GM12878 (cell line): ENCODE measurements around the gene SLC15A4. TPM values are rescaled to one million over a fixed set of nuclear protein-coding genes. Genes with fewer than 3 reads are reported as not detected.

Experiments
- ATF3 ChIP-seq: IDR thresholded peaks from 2 replicates; pipeline ENCODE4 v1.6.1; 2011; ENCODE audit warnings: low read depth, mild to moderate bottlenecking, low read length, moderate library complexity, borderline replicate concordance; ENCODE audit errors: extremely low read depth
- BACH1 ChIP-seq: fragments of 450-650 bp; IDR thresholded peaks from 2 replicates; pipeline ENCODE4 v1.6.1; 2017; ENCODE audit warnings: mild to moderate bottlenecking, borderline replicate concordance
- BMI1 ChIP-seq: fragments of 450-650 bp; IDR thresholded peaks from 2 replicates; pipeline ENCODE4 v1.6.1; 2016; ENCODE audit warnings: mild to moderate bottlenecking, moderate library complexity, borderline replicate concordance
- E4F1 ChIP-seq: fragments of 450-650 bp; IDR thresholded peaks from 2 replicates; pipeline ENCODE4 v1.6.1; 2018; ENCODE audit warnings: borderline replicate concordance, mild to moderate bottlenecking; ENCODE audit not compliant: partially characterized antibody
- EP300 ChIP-seq, 2 experiments: fragments of 150-350 bp in 1 of 2; IDR thresholded peaks; 2 replicates each; pipeline ENCODE4 v1.6.1; 2011 to 2012; ENCODE audit warnings: low read depth in 2 of 2, low read length in 2 of 2, borderline replicate concordance in 1 of 2, improper control_type of control experiment in 1 of 2, inconsistent platforms in 1 of 2; ENCODE audit not compliant: control insufficient read depth in 1 of 2
- ETV6 ChIP-seq, 2 experiments: fragments of 450-650 bp in 1 of 2; IDR thresholded peaks in 1 of 2; conservative IDR thresholded peaks in 1 of 2; 2 replicates each; pipeline ENCODE4 v1.6.1; 2014; ENCODE audit warnings: antibody characterized with exemption in 1 of 2, borderline replicate concordance in 1 of 2, low read depth in 1 of 2, mild to moderate bottlenecking in 1 of 2, moderate library complexity in 1 of 2
- IKZF1 ChIP-seq: fragments of 450-650 bp; conservative IDR thresholded peaks from 2 replicates; pipeline ENCODE4 v1.6.1; 2017; ENCODE audit warnings: antibody characterized with exemption, mild to moderate bottlenecking
- KDM1A ChIP-seq: fragments of 200-600 bp; sonication (generic); IDR thresholded peaks from 2 replicates; pipeline ENCODE4 v1.6.1; 2016; ENCODE audit warnings: borderline replicate concordance
- MEF2A ChIP-seq: IDR thresholded peaks from 2 replicates; pipeline ENCODE4 v1.6.1; 2011; ENCODE audit warnings: low read depth, mild to moderate bottlenecking, low read length, moderate library complexity; ENCODE audit not compliant: insufficient read depth
- NKRF ChIP-seq: fragments of 450-650 bp; conservative IDR thresholded peaks from 2 replicates; pipeline ENCODE4 v1.6.1; 2017; ENCODE audit warnings: mild to moderate bottlenecking, moderate library complexity
- NR2C1 ChIP-seq: fragments of 450-650 bp; IDR thresholded peaks from 2 replicates; pipeline ENCODE4 v1.6.1; 2017; ENCODE audit warnings: antibody characterized with exemption, mild to moderate bottlenecking, moderate library complexity
- NR2C2 ChIP-seq: IDR thresholded peaks from 2 replicates; pipeline ENCODE4 v1.6.1; 2011; ENCODE audit warnings: borderline replicate concordance, low read depth; ENCODE audit not compliant: control insufficient read depth, insufficient read length
- PKNOX1 ChIP-seq: fragments of 450-650 bp; IDR thresholded peaks from 2 replicates; pipeline ENCODE4 v1.6.1; 2016; ENCODE audit warnings: mild to moderate bottlenecking
- PML ChIP-seq: IDR thresholded peaks from 2 replicates; pipeline ENCODE4 v1.6.1; 2012; ENCODE audit warnings: low read length, inconsistent platforms
- POU2F2 ChIP-seq: IDR thresholded peaks from 3 replicates; pipeline ENCODE4 v1.6.1; 2011; ENCODE audit warnings: low read depth, mild to moderate bottlenecking, low read length, borderline replicate concordance
- RFX5 ChIP-seq: IDR thresholded peaks from 2 replicates; pipeline ENCODE4 v1.6.1; 2011; ENCODE audit warnings: low read depth, low read length, improper control_type of control experiment
- ZBED1 ChIP-seq: IDR thresholded peaks from 2 replicates; pipeline ENCODE4 v1.6.1; 2016; ENCODE audit warnings: borderline replicate concordance
- polyA plus RNA-seq, 11 experiments: library from polyadenylated mRNA; depleted of rRNA in 4 of 11; unstranded in 6 of 11; stranded (reverse) in 5 of 11; fragments of >200 nt; fragmentation: Nextera tagmentation in 4 of 11; fragmentation: Illumina TruSeq in 1 of 11; extraction: Ambion mirVana in 4 of 11; extraction: Trizol in 1 of 11; gene quantifications; 1 replicate in 1 of 11; 2 replicates in 10 of 11; pipeline versions ENCODE4 v1.2.1 to v1.2.3, GENCODE V29; 2011 to 2016; ENCODE audit warnings: inconsistent platforms in 2 of 11, missing spikeins in 2 of 11, low read depth in 1 of 11
- total RNA-seq, 4 experiments: library from RNA; depleted of rRNA in 3 of 4; stranded (reverse); fragments of >200 nt in 3 of 4; fragmentation: Illumina TruSeq in 1 of 4; extraction: Trizol in 1 of 4; gene quantifications; 2 replicates each; pipeline versions ENCODE4 v1.2.1 to v1.2.3, GENCODE V29; 2013 to 2021
- TF ChIP-seq, protein P1 (sequence below): fragments of 450-650 bp; IDR thresholded peaks from 2 replicates; pipeline ENCODE4 v1.6.1; 2016; ENCODE audit warnings: mild to moderate bottlenecking, moderate library complexity, borderline replicate concordance

The SLC15A4 gene
- total and polyA plus RNA-seq, 10 of the 15 experiments (the other 5 are each of a cell fraction or from before 2014, with no cell fraction given): 12.7 to 257 (median 36.6) TPM

GRCh38 chr12:128813883-128814282 lies 9.9 kb downstream of the SLC15A4 start (continued):
- 0 out of 2 replicates have a peak, but pooled peaks have one; percentile 27 for TF ChIP-seq MEF2A
- TF ChIP-seq KDM1A: no peak
- TF ChIP-seq BACH1: 0 out of 2 replicates have a peak, but pooled peaks have one; percentile 9
- TF ChIP-seq IKZF1: peak; percentile 21; the same call in 1 of the 2 replicates
- 0 out of 2 replicates have a peak, but pooled peaks have one; percentile 48 for TF ChIP-seq PML
- no peak; the same call in 1 of the 2 replicates for TF ChIP-seq ZBED1
- no peak for TF ChIP-seq POU2F2
- TF ChIP-seq NKRF: no peak
- TF ChIP-seq E4F1: no peak
- no peak for TF ChIP-seq ATF3
- TF ChIP-seq, protein P1, sequence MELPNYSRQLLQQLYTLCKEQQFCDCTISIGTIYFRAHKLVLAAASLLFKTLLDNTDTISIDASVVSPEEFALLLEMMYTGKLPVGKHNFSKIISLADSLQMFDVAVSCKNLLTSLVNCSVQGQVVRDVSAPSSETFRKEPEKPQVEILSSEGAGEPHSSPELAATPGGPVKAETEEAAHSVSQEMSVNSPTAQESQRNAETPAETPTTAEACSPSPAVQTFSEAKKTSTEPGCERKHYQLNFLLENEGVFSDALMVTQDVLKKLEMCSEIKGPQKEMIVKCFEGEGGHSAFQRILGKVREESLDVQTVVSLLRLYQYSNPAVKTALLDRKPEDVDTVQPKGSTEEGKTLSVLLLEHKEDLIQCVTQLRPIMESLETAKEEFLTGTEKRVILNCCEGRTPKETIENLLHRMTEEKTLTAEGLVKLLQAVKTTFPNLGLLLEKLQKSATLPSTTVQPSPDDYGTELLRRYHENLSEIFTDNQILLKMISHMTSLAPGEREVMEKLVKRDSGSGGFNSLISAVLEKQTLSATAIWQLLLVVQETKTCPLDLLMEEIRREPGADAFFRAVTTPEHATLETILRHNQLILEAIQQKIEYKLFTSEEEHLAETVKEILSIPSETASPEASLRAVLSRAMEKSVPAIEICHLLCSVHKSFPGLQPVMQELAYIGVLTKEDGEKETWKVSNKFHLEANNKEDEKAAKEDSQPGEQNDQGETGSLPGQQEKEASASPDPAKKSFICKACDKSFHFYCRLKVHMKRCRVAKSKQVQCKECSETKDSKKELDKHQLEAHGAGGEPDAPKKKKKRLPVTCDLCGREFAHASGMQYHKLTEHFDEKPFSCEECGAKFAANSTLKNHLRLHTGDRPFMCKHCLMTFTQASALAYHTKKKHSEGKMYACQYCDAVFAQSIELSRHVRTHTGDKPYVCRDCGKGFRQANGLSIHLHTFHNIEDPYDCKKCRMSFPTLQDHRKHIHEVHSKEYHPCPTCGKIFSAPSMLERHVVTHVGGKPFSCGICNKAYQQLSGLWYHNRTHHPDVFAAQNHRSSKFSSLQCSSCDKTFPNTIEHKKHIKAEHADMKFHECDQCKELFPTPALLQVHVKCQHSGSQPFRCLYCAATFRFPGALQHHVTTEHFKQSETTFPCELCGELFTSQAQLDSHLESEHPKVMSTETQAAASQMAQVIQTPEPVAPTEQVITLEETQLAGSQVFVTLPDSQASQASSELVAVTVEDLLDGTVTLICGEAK: no peak
- no peak for TF ChIP-seq RFX5
- peak; percentile 29; the same call in 1 of the 2 replicates for TF ChIP-seq BMI1
- TF ChIP-seq PKNOX1: no peak
- TF ChIP-seq NR2C2: no peak
- TF ChIP-seq EP300 (IDR thresholded peaks at IDR 0.05; ENCODE audit: borderline replicate concordance in 1 of 2, control insufficient read depth in 1 of 2, low read depth in 2 of 2, low read length in 2 of 2): peak in 1 of 2 experiments; percentile 72; a peak in 1 of 4 replicates
- no peak; a peak in 1 of 4 replicates for TF ChIP-seq ETV6 (conservative IDR thresholded peaks at IDR 0.05 in 1 of 2, IDR thresholded peaks at IDR 0.05 in 1 of 2; ENCODE audit: borderline replicate concordance in 1 of 2, low read depth in 1 of 2)
- no peak for TF ChIP-seq NR2C1
